Measurements from ENCODE around the gene ZNF783.
"Not testable (repeated sequence)": the region's sequence is repeated elsewhere in the genome, so short reads cannot be mapped to it uniquely, and the experiment has no call there.

ZNF783 gene

GRCh38 chr7:149252378-149252777, 9.6 kb upstream of the ZNF783 start:
- Mint-ChIP-seq H3K4me1 (peaks cover 13% of the 10 kb centered on the region), H3K36me3 (peaks cover 15% of the 10 kb centered on the region), H3K4me3 (no peak overlapping the region), H3K9me3 (no peaks in the 10 kb centered on the region), H3K27ac (no peak overlapping the region), H3K27me3 (no peaks in the 10 kb centered on the region)
- DNase-seq (ENCODE audit: low spot score in 2 of 2) (no peak), ATAC-seq (ENCODE audit: low read depth) (no peak)

- Mint-ChIP-seq H3K4me3 (no peak overlapping the region), H3K4me1 (peaks cover 7% of the 10 kb centered on the region), H3K27ac (no peak overlapping the region), H3K36me3 (peaks cover 15% of the 10 kb centered on the region), H3K27me3 (no peaks in the 10 kb centered on the region), H3K9me3 (no peaks in the 10 kb centered on the region)
- ATAC-seq (ENCODE audit: low read depth) (no peak), DNase-seq (ENCODE audit: low spot score in 2 of 2) (no peak)
Measured at GRCh38 chr7:149253665-149254064, 8.3 kb upstream of the ZNF783 start.

DNA sequence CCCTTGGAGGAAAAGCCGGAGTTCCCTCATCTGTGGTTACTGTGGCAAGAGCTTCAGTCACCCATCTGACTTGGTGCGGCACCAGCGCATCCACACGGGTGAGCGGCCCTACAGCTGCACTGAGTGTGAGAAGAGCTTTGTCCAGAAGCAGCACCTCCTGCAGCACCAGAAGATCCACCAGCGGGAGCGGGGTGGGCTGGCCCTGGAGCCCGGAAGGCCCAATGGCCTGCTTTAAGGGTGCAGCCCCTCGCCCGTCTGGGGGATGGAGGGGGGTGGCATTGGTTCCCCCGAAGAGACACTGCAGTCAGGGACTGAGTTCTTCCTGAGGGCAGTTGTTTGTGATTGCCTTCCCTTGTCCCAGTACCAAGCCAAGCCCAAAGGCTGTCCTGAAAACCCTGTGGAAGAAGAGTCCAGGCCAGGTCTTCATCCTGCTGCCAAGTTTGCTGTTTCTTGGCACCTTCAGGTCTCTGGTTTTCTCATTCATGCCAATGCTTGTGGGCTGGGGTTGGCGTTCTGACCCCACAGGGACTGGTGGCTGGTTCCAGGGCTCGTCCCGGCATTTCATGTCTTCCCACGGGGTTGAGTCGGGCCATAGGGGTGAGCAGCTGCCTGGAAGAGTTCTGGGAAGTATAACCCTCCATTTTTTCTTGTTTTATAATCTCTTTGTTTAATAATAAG, 7.7 kb upstream of the ZNF783 start:
- no peaks in the 10 kb centered on the region for H3K9me3 Mint-ChIP-seq
- H3K36me3 Mint-ChIP-seq, result peaks cover 15% of the 10 kb centered on the region
- DNase-seq (ENCODE audit: low spot score in 2 of 2), result no peak
- H3K4me3 Mint-ChIP-seq, result no peak overlapping the region
- no peaks in the 10 kb centered on the region for H3K27me3 Mint-ChIP-seq
- peaks cover 4% of the 10 kb centered on the region for H3K4me1 Mint-ChIP-seq
- H3K27ac Mint-ChIP-seq, result no peak overlapping the region
- ATAC-seq (ENCODE audit: low read depth), result no peak

- DNase-seq (ENCODE audit: low spot score in 2 of 2), result no peak
- Mint-ChIP-seq H3K4me3 (no peak overlapping the region), H3K36me3 (peaks cover 14% of the 10 kb centered on the region), H3K9me3 (no peaks in the 10 kb centered on the region), H3K27ac (no peak overlapping the region), H3K27me3 (no peaks in the 10 kb centered on the region), H3K4me1 (peaks cover 4% of the 10 kb centered on the region)
- no peak for ATAC-seq (ENCODE audit: low read depth)
Measured at GRCh38 chr7:149255174-149255573, 6.8 kb upstream of the ZNF783 start.

- H3K4me3 Mint-ChIP-seq, result no peak overlapping the region
- no peak overlapping the region for H3K27ac Mint-ChIP-seq
Measured at GRCh38 chr7:149256568-149256967, 5.4 kb upstream of the ZNF783 start.

DNA sequence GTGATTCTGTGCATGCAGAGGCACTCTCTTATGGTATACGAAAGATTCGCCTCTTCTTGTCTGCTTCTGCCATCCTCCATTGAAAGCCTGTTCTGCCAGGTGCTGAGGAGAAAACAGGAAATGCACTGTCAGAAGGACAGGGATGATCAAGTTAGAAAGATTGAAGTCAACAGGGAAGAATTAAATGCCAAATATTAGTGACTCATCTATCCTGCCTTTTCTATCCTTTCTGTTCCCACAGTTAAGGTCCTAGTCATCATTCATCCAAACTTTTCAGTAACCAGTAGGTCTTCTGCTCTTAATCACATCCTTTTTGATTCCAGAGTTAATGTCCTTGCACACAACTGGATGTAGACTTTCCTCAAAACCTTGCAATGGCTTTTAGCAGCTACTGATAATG, 4.8 kb upstream of the ZNF783 start:
- Mint-ChIP-seq H3K27me3 (no peaks in the 10 kb centered on the region), H3K4me1 (peaks cover 7% of the 10 kb centered on the region), H3K4me3 (no peak overlapping the region), H3K36me3 (peaks cover 7% of the 10 kb centered on the region), H3K27ac (no peak overlapping the region), H3K9me3 (no peaks in the 10 kb centered on the region)
- DNase-seq (ENCODE audit: low spot score in 2 of 2), result no peak
- ATAC-seq (ENCODE audit: low read depth), result no peak

More at GRCh38 chr7:149256568-149256967, 5.4 kb upstream of the ZNF783 start:
- ATAC-seq (ENCODE audit: low read depth) (no peak), DNase-seq (ENCODE audit: low spot score in 2 of 2) (no peak)
- Mint-ChIP-seq H3K9me3 (no peaks in the 10 kb centered on the region), H3K27me3 (no peaks in the 10 kb centered on the region), H3K4me1 (peaks cover 7% of the 10 kb centered on the region), H3K36me3 (peaks cover 10% of the 10 kb centered on the region)

DNA sequence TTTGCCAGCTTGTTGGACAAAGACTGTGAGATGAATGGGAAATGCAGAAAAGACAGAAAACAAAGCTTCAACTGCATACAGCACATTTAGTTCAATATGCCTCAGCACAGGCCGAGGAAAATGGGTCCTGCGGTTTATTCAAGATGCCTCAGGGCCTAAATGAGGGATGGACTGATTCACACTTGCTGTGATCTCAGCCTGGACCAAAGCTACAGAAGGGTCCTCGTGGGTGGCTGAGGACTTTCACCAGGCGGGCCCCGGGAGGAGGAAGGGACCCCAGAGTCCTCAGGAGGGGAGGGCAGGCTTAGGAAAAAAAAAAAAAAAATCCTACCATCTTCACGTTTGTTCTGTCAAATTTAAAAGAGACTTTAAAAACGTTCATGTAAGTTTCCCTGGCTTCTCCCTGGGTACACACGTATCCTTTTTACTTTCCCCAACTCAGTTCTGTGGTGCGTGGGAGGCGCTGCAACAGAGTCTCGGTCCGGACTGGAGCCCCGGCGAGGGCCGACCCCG, 624 bp upstream of the ZNF783 start:
- ATAC-seq (ENCODE audit: low read depth) (no peak), DNase-seq (ENCODE audit: low spot score in 2 of 2) (no peak)
- peaks cover 22% of the 10 kb centered on the region for H3K4me1 Mint-ChIP-seq
- H3K27ac Mint-ChIP-seq, result peak overlapping the region; percentile 89
- H3K36me3 Mint-ChIP-seq, result peaks cover 6% of the 10 kb centered on the region
- H3K9me3 Mint-ChIP-seq, result no peaks in the 10 kb centered on the region
- H3K4me3 Mint-ChIP-seq, result peak overlapping the region; percentile 94
- no peaks in the 10 kb centered on the region for H3K27me3 Mint-ChIP-seq

- DNase-seq (ENCODE audit: low spot score in 2 of 2) (no peak), ATAC-seq (ENCODE audit: low read depth) (no peak)
- peaks cover 17% of the 10 kb centered on the region for H3K4me1 Mint-ChIP-seq
- no peaks in the 10 kb centered on the region for H3K27me3 Mint-ChIP-seq
- peak overlapping the region; percentile 10 for H3K27ac Mint-ChIP-seq
- H3K4me3 Mint-ChIP-seq, result no peak overlapping the region
- H3K36me3 Mint-ChIP-seq, result peaks cover 36% of the 10 kb centered on the region
- H3K9me3 Mint-ChIP-seq, result peaks cover 1% of the 10 kb centered on the region
Measured at GRCh38 chr7:149266451-149266850, 4.5 kb downstream of the ZNF783 start.

- Mint-ChIP-seq H3K4me3 (no peak overlapping the region), H3K36me3 (peaks cover 37% of the 10 kb centered on the region), H3K9me3 (peaks cover 1% of the 10 kb centered on the region), H3K27me3 (no peaks in the 10 kb centered on the region), H3K4me1 (peaks cover 17% of the 10 kb centered on the region), H3K27ac (no peak overlapping the region)
- DNase-seq (ENCODE audit: low spot score in 2 of 2) (no peak), ATAC-seq (ENCODE audit: low read depth) (no peak)
Measured at GRCh38 chr7:149267733-149268132, 5.7 kb downstream of the ZNF783 start.

GRCh38 chr7:149274424-149274823, 12.4 kb downstream of the ZNF783 start:
- DNase-seq (ENCODE audit: low spot score in 2 of 2); H3K27me3 Mint-ChIP-seq; H3K4me3 Mint-ChIP-seq; H3K9me3 Mint-ChIP-seq; H3K4me1 Mint-ChIP-seq; H3K27ac Mint-ChIP-seq; ATAC-seq (ENCODE audit: low read depth): not testable (repeated sequence)
- H3K36me3 Mint-ChIP-seq, result peaks cover 42% of the 10 kb centered on the region

GRCh38 chr7:149277871-149278270, 15.9 kb downstream of the ZNF783 start:
- no peak for DNase-seq (ENCODE audit: low spot score in 2 of 2)
- H3K9me3 Mint-ChIP-seq, result peaks cover 4% of the 10 kb centered on the region
- no peak for ATAC-seq (ENCODE audit: low read depth)
- H3K4me1 Mint-ChIP-seq, result peaks cover 8% of the 10 kb centered on the region
- H3K27me3 Mint-ChIP-seq, result no peaks in the 10 kb centered on the region
- H3K36me3 Mint-ChIP-seq, result peaks cover 38% of the 10 kb centered on the region
- H3K27ac Mint-ChIP-seq, result no peak overlapping the region
- no peak overlapping the region for H3K4me3 Mint-ChIP-seq

GRCh38 chr7:149278396-149278795, 16.4 kb downstream of the ZNF783 start:
- H3K36me3 Mint-ChIP-seq, result peaks cover 33% of the 10 kb centered on the region
- ATAC-seq (ENCODE audit: low read depth) (no peak), DNase-seq (ENCODE audit: low spot score in 2 of 2) (no peak)
- no peaks in the 10 kb centered on the region for H3K27me3 Mint-ChIP-seq
- no peak overlapping the region for H3K4me3 Mint-ChIP-seq
- peaks cover 4% of the 10 kb centered on the region for H3K9me3 Mint-ChIP-seq
- H3K27ac Mint-ChIP-seq, result no peak overlapping the region
- peaks cover 4% of the 10 kb centered on the region for H3K4me1 Mint-ChIP-seq

- no peaks in the 10 kb centered on the region for H3K27me3 Mint-ChIP-seq
- DNase-seq (ENCODE audit: low spot score in 2 of 2) (no peak), ATAC-seq (ENCODE audit: low read depth) (no peak)
- H3K27ac Mint-ChIP-seq, result no peak overlapping the region
- H3K4me3 Mint-ChIP-seq, result no peak overlapping the region
- H3K36me3 Mint-ChIP-seq, result peaks cover 30% of the 10 kb centered on the region
- peaks cover 4% of the 10 kb centered on the region for H3K4me1 Mint-ChIP-seq
- peaks cover 4% of the 10 kb centered on the region for H3K9me3 Mint-ChIP-seq
Measured at GRCh38 chr7:149279111-149279743, 17.2 kb downstream of the ZNF783 start.

GRCh38 chr7:149280151-149280550, 18.2 kb downstream of the ZNF783 start:
- peaks cover 10% of the 10 kb centered on the region for H3K4me1 Mint-ChIP-seq
- DNase-seq (ENCODE audit: low spot score in 2 of 2) (no peak), ATAC-seq (ENCODE audit: low read depth) (no peak)
- no peak overlapping the region for H3K27ac Mint-ChIP-seq
- no peaks in the 10 kb centered on the region for H3K27me3 Mint-ChIP-seq
- peaks cover 24% of the 10 kb centered on the region for H3K36me3 Mint-ChIP-seq
- no peak overlapping the region for H3K4me3 Mint-ChIP-seq
- no peaks in the 10 kb centered on the region for H3K9me3 Mint-ChIP-seq
